CD4-positive, alpha-beta T cell treated with Interleukin-21 for 1 hour (primary cell): ENCODE measurements around the gene BSN.

Experiments used
- DNase-seq: peaks from one replicate; pipeline ENCODE4 v3.0.0-alpha.2; 2020

Gene BSN, protein sequence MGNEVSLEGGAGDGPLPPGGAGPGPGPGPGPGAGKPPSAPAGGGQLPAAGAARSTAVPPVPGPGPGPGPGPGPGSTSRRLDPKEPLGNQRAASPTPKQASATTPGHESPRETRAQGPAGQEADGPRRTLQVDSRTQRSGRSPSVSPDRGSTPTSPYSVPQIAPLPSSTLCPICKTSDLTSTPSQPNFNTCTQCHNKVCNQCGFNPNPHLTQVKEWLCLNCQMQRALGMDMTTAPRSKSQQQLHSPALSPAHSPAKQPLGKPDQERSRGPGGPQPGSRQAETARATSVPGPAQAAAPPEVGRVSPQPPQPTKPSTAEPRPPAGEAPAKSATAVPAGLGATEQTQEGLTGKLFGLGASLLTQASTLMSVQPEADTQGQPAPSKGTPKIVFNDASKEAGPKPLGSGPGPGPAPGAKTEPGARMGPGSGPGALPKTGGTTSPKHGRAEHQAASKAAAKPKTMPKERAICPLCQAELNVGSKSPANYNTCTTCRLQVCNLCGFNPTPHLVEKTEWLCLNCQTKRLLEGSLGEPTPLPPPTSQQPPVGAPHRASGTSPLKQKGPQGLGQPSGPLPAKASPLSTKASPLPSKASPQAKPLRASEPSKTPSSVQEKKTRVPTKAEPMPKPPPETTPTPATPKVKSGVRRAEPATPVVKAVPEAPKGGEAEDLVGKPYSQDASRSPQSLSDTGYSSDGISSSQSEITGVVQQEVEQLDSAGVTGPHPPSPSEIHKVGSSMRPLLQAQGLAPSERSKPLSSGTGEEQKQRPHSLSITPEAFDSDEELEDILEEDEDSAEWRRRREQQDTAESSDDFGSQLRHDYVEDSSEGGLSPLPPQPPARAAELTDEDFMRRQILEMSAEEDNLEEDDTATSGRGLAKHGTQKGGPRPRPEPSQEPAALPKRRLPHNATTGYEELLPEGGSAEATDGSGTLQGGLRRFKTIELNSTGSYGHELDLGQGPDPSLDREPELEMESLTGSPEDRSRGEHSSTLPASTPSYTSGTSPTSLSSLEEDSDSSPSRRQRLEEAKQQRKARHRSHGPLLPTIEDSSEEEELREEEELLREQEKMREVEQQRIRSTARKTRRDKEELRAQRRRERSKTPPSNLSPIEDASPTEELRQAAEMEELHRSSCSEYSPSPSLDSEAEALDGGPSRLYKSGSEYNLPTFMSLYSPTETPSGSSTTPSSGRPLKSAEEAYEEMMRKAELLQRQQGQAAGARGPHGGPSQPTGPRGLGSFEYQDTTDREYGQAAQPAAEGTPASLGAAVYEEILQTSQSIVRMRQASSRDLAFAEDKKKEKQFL (N-terminal part only)

GRCh38 chr3:49553692-49554632, at the start of gene BSN:
BSN (plus strand) TSS chr3:49554477; CDS start chr3:49554603, 126 bp downstream.
- peak; percentile 87 for DNase-seq

DNA sequence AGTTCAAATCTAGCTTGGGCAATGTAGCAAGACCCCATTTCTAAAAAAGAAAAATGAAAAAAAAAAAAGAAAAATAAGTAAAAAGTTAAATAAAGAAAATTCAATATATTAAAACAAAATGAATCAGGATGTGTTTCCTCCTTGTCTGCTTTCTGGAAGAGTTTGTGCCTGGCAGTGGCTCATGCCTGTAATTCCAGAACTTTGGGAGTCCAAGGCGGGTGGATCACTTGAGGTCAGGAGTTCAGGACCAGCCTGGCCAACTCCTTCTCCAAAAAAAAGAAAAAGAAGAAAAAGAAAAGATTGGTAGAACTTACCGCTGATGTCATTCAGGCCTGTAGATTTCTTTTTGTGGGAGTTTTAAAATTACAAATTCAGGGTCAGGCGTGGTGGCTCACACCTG, 47.4 kb upstream of the BSN start:
- DNase-seq = no peak

GRCh38 chr3:49509028-49509561, 45.2 kb upstream of the BSN start:
- no peak for DNase-seq

DNA sequence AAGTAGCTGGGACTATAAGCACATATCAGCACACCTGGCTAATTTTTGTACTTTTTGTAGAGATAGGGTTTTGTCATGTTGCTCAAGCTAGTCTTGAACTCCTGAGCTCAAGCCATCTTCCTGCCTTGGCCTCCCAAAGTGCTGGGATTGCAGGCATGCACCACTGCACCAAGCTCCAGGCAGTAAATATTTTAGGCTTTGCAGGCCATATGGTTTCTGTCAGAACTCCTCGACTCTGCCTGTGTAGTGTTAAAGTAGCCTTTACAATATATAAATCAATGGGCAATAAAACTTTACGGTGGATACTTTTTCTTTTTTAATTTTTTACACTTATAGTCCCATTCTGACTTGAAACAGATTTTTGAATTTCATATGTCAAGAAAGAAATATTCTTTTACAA, 42.6 kb upstream of the BSN start:
- no peak for DNase-seq

DNA sequence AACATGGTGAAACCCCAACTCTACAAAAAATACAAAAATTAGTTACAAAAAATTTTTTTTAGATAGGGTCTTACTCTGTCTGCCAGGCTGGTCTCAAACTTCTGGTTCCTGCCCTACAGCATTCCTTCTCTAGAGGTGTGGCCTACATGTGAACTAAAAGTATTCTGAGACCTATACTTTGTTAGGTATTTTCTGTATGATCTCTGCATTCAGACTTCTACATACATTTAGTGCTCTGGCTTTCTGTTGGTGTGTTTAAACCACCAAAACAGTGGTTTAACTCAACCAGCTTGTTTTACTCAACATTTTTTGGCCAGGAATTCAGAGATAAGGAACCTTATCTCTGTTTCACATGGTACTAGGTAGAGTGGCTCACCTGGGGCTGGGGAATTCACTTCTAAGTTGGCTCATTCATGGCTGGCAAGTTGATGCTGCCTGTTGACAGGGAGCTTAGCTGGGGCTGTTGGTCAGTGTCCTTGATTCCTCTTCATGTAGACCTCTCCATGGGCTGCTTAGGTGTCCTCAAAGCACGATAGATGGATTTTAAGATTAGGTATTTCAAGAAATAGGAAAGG, 41.4 kb upstream of the BSN start:
- no peak for DNase-seq

- no peak for DNase-seq
These were observed 40.7 kb upstream of the BSN start for GRCh38 chr3:49513494-49514124.

DNA sequence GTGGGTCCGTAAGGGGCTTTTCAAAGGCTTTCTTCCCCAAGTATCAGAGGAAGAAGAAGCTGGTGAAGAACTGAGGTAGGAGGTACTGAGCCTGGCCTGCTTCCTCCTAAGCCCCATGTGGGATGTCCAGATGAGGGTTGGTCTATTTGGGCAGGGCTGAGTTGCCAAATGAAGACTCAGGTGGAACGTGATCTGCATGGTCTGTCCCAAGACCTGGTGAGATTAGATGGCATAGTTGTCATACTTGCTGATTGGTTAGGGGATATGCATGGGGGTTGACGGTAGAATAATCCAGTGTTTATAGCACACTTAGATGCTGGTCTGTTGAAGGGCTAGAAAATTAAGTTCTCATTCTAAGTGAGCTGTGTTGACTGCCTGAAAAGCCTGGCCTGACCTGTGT, 36.3 kb upstream of the BSN start:
- no peak for DNase-seq

DNA sequence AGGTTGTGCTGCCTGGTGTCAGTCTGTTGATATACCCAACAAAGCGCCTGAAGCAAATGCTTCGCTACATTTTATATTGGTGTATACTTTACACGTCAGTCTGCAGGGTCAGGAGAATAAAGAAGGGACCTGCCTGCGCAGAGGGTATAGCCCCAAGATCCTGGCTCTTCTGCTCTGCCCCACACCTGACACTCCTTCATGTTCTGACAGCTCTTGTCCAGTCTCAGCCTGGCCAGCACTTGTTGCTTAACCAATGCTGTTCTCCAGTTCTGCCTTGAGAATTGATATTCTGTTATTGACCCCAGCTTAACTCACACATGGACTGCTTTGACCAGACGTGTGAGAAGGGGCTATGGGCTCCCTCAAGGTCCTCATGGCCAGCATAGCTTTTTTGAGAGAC, 35.8 kb upstream of the BSN start:
- DNase-seq = no peak

DNA sequence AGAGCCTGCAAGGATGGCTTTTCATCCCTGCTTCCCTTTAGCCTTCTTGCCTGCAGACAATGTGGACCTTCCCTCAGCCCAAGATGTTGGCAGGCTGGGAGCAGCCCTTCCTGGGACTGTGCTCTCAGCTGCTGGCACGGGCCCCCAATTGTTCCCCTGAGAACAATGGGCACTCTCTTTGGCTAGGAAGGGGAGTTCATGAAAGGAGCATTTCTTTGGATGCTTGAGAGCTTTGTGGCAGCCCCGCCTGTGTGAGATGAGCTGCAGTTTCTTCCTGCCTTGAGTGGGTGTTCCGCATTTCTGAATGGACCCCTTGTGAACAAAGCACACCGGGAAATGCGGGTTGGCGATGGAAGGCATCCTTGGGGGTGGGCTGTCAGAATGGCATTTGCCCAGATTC, 35.0 kb upstream of the BSN start:
- no peak for DNase-seq

- DNase-seq = no peak
These were observed 34.3 kb upstream of the BSN start for GRCh38 chr3:49519916-49520385.

GRCh38 chr3:49523756-49524747, 30.2 kb upstream of the BSN start:
- DNase-seq = no peak

GRCh38 chr3:49529567-49529966, 24.7 kb upstream of the BSN start:
- no peak for DNase-seq

DNA sequence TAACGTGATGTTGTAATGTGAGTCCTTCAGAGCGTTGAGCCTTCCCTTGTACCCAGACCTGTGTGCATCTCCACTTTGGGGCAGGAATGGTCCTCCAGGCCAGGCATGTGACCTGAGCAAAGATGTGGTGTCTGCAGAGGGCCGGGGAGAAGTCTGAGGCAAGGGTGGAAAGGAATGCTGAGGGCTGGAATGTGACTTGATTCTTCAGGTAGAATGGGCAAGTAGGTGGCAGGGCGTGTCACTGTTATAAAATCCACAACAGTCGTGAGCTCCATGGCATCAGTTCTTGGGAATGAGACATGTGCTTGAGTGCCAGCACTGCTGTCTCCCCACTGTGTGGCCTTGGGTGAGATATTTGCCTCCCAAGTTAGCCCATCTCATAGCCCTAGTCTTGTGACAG, 24.0 kb upstream of the BSN start:
- no peak for DNase-seq

DNA sequence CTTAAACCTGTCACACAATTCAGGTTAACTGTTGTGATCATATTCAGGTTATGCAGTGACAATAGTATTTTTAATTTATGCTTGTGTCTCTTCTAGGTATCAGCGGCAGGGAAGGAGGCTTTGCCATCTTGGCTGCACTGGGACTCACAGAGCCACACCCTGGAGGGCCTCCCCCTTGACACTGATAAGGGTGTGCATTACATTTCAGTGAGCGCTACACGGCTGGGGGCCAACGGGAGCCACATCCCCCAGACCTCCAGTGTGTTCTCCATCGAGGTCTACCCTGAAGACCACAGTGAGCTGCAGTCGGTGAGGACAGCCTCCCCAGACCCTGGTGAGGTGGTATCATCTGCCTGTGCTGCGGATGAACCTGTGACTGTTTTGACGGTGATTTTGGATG, 23.6 kb upstream of the BSN start:
- no peak for DNase-seq

- no peak for DNase-seq
These were observed 23.1 kb upstream of the BSN start for GRCh38 chr3:49531218-49531617.

DNA sequence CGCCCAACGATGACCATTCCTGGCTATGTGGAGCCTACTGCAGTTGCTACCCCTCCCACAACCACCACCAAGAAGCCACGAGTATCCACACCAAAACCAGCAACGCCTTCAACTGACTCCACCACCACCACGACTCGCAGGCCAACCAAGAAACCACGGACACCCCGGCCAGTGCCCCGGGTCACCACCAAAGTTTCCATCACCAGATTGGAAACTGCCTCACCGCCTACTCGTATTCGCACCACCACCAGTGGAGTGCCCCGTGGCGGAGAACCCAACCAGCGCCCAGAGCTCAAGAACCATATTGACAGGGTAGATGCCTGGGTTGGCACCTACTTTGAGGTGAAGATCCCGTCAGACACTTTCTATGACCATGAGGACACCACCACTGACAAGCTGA, 22.6 kb upstream of the BSN start:
- no peak for DNase-seq

DNA sequence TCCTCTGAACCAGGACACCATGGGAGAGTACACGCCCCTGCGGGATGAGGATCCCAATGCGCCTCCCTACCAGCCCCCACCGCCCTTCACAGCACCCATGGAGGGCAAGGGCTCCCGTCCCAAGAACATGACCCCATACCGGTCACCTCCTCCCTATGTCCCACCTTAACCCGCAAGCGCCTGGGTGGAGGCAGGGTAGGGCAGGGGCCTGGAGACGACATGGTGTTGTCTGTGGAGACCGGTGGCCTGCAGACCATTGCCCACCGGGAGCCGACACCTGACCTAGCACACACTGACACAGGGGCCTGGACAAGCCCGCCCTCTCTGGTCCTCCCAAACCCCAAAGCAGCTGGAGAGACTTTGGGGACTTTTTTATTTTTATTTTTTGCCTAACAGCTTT, 21.2 kb upstream of the BSN start:
- DNase-seq = no peak

DNA sequence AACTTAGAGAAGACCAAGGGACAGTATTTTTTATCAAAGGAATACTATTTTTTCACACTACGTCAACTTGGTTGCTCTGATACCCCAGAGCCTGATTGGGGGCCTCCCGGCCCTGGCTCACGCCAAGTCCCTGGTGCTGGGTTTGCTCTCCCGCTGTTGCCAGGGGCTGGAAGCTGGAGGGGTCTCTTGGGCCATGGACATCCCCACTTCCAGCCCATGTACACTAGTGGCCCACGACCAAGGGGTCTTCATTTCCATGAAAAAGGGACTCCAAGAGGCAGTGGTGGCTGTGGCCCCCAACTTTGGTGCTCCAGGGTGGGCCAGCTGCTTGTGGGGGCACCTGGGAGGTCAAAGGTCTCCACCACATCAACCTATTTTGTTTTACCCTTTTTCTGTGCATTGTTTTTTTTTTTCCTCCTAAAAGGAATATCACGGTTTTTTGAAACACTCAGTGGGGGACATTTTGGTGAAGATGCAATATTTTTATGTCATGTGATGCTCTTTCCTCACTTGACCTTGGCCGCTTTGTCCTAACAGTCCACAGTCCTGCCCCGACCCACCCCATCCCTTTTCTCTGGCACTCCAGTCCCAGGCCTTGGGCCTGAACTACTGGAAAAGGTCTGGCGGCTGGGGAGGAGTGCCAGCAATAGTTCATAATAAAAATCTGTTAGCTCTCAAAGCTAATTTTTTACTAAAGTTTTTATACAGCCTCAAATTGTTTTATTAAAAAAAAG, 20.3 kb upstream of the BSN start:
- no peak for DNase-seq
